Loucy (cell line): Measurements from ENCODE around the gene PNMA8C.

ENCODE experiments used
- H2AFZ ChIP-seq: fragments of 200-600 bp; sonication (generic); 2 replicates; pipeline ENCODE4 v1.6.0; 2016; ENCODE audit warnings: antibody characterized with exemption, mild to moderate bottlenecking, low read length, moderate library complexity
- H3F3A ChIP-seq: fragments of 200-600 bp; 2 replicates; pipeline ENCODE4 v1.6.0; 2016; ENCODE audit warnings: antibody characterized with exemption, low read depth, mild to moderate bottlenecking
- H3K27me3 ChIP-seq: fragments of 200-600 bp; sonication (generic); 2 replicates; pipeline ENCODE4 v1.6.1; 2014; ENCODE audit warnings: low read length, mild to moderate bottlenecking; ENCODE audit not compliant: insufficient read depth, poor library complexity, severe bottlenecking
- H3K36me3 ChIP-seq: fragments of 200-600 bp; sonication (generic); 2 replicates; pipeline ENCODE4 v1.6.1; 2016; ENCODE audit warnings: low read length; ENCODE audit not compliant: insufficient read depth
- H3K4me1 ChIP-seq: fragments of 200-600 bp; sonication (generic); 2 replicates; pipeline ENCODE4 v1.5.1; 2014; ENCODE audit warnings: low read length, mild to moderate bottlenecking; ENCODE audit not compliant: insufficient read depth, poor library complexity, severe bottlenecking
- H3K4me2 ChIP-seq: fragments of 200-600 bp; sonication (generic); 2 replicates; pipeline ENCODE4 v1.6.0; 2014; ENCODE audit warnings: antibody characterized with exemption, low read length, low read depth, mild to moderate bottlenecking; ENCODE audit not compliant: poor library complexity, severe bottlenecking
- H3K4me3 ChIP-seq: fragments of 200-600 bp; sonication (generic); 2 replicates; pipeline ENCODE4 v1.5.1; 2014; ENCODE audit warnings: low read length, mild to moderate bottlenecking, mixed read lengths; ENCODE audit not compliant: poor library complexity, severe bottlenecking
- H3K79me2 ChIP-seq: fragments of 200-600 bp; sonication (generic); 2 replicates; pipeline ENCODE4 v1.6.1; 2014; ENCODE audit warnings: low read length; ENCODE audit not compliant: insufficient read depth
- H3K9ac ChIP-seq: fragments of 200-600 bp; sonication (generic); 2 replicates; pipeline ENCODE4 v1.6.0; 2014; ENCODE audit warnings: mild to moderate bottlenecking, low read depth, low read length, moderate library complexity; ENCODE audit not compliant: poor library complexity, severe bottlenecking
- H3K9me2 ChIP-seq: fragments of 200-600 bp; sonication (generic); replicated peaks from 2 replicates; pipeline ENCODE4 v1.6.1; 2016; ENCODE audit warnings: low read depth, low read length, mixed read lengths
- H3K9me3 ChIP-seq: fragments of 200-600 bp; sonication (generic); 2 replicates; pipeline ENCODE4 v1.6.1; 2014; ENCODE audit warnings: mild to moderate bottlenecking, antibody characterized with exemption, low read length, low read depth; ENCODE audit not compliant: insufficient read depth
- H4K20me1 ChIP-seq: fragments of 200-600 bp; sonication (generic); 2 replicates; pipeline ENCODE4 v1.6.0; 2014; ENCODE audit warnings: antibody characterized with exemption, low read length, mild to moderate bottlenecking; ENCODE audit not compliant: insufficient read depth, poor library complexity, severe bottlenecking
- EZH2phosphoT487 ChIP-seq: fragments of 200-600 bp; IDR thresholded peaks from 2 replicates; pipeline ENCODE4 v1.6.1; 2018; ENCODE audit warnings: antibody characterized with exemption, mild to moderate bottlenecking, moderate library complexity, borderline replicate concordance
- TF ChIP-seq, protein P1 (sequence below): fragments of 200-600 bp; sonication (generic); conservative IDR thresholded peaks from 2 replicates; pipeline ENCODE4 v1.5.1; 2014; ENCODE audit warnings: mild to moderate bottlenecking, antibody characterized with exemption, low read length

PNMA8C gene

DNA sequence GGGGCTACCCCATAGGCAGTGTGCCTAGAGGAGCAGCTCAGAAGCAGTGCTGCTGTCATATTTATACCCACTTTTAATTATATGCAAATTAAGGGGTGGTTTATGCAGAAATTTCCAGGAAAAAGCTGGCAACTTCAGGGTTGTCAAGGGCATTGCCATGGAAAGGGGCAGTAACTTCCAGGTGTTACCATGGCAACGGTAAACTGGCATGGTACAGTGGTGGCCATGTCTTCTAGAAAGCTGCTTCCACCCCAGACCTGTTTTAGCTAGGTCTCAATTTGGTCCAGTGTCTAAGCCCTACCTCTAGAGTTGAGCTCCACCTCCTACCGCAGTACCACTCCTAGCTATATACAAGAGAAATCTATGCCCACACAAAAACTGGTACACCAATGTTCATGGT lies 31.3 kb upstream of the PNMA8C start:
- no peaks in the 10 kb centered on the region for H3K4me1 ChIP-seq
- no peak overlapping the region for H2AFZ ChIP-seq
- H3K4me3 ChIP-seq: no peak overlapping the region
- no peaks in the 10 kb centered on the region for H3K9me2 ChIP-seq
- TF ChIP-seq EZH2phosphoT487: no peak
- TF ChIP-seq, protein P1, sequence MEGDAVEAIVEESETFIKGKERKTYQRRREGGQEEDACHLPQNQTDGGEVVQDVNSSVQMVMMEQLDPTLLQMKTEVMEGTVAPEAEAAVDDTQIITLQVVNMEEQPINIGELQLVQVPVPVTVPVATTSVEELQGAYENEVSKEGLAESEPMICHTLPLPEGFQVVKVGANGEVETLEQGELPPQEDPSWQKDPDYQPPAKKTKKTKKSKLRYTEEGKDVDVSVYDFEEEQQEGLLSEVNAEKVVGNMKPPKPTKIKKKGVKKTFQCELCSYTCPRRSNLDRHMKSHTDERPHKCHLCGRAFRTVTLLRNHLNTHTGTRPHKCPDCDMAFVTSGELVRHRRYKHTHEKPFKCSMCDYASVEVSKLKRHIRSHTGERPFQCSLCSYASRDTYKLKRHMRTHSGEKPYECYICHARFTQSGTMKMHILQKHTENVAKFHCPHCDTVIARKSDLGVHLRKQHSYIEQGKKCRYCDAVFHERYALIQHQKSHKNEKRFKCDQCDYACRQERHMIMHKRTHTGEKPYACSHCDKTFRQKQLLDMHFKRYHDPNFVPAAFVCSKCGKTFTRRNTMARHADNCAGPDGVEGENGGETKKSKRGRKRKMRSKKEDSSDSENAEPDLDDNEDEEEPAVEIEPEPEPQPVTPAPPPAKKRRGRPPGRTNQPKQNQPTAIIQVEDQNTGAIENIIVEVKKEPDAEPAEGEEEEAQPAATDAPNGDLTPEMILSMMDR: no peak
- no peaks in the 10 kb centered on the region for H3K9me3 ChIP-seq
- no peaks in the 10 kb centered on the region for H4K20me1 ChIP-seq
- H3K36me3 ChIP-seq: no peaks in the 10 kb centered on the region
- H3K4me2 ChIP-seq: no peak overlapping the region
- H3F3A ChIP-seq: no peaks in the 10 kb centered on the region
- no peaks in the 10 kb centered on the region for H3K79me2 ChIP-seq
- H3K27me3 ChIP-seq: no peaks in the 10 kb centered on the region
- no peak overlapping the region for H3K9ac ChIP-seq

DNA sequence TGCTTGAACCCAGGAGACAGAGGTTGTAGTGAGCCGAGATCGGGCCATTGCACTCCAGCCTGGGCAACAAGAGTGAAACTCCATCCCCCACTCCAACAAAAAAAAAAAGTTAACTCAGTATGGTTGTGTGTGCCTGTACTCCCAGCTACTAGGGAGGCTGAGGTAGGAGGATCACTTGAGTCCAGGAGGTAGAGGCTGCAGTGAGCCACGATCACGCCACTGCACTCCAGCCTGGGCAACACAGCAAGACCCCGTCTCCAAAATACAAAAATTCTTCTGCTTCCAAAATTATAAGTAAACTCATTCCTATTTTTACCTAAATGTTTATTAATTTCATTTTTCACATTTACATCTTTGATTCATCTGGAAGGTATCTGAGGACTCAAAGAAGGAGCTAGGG lies 28.2 kb upstream of the PNMA8C start:
- no peaks in the 10 kb centered on the region for H3K36me3 ChIP-seq
- TF ChIP-seq, protein P1: no peak
- no peak for TF ChIP-seq EZH2phosphoT487
- no peak overlapping the region for H2AFZ ChIP-seq
- H3K27me3 ChIP-seq: no peaks in the 10 kb centered on the region
- H3K9me2 ChIP-seq: no peaks in the 10 kb centered on the region
- H3K79me2 ChIP-seq: no peaks in the 10 kb centered on the region
- no peak overlapping the region for H3K4me3 ChIP-seq
- H3K4me2 ChIP-seq: no peak overlapping the region
- H4K20me1 ChIP-seq: no peaks in the 10 kb centered on the region
- H3K4me1 ChIP-seq: no peaks in the 10 kb centered on the region
- H3F3A ChIP-seq: no peaks in the 10 kb centered on the region
- H3K9me3 ChIP-seq: no peaks in the 10 kb centered on the region
- no peak overlapping the region for H3K9ac ChIP-seq

DNA sequence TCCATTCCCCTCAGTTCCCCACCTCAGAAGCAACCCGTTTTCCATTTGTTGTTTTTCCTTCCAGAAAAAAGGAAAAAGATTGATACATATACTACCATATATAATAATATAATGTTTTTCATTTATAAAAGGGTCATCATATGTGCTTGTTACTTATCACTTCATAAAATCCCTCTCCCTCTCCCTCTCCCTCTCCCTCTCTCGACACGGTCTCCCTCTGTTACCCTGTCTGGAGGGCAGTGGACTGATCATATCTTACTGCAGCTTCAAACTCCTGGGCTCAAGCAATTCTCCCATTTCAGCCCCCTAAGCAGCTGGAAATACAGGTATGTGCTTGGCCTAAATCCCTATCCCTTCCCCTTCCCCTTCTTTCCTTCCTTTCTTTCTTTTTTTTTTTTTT lies 25.5 kb upstream of the PNMA8C start:
- H3K4me2 ChIP-seq: no peak overlapping the region
- no peak overlapping the region for H3K9ac ChIP-seq
- no peaks in the 10 kb centered on the region for H3F3A ChIP-seq
- no peaks in the 10 kb centered on the region for H3K36me3 ChIP-seq
- H3K9me3 ChIP-seq: no peaks in the 10 kb centered on the region
- H2AFZ ChIP-seq: no peak overlapping the region
- no peaks in the 10 kb centered on the region for H3K79me2 ChIP-seq
- no peaks in the 10 kb centered on the region for H3K9me2 ChIP-seq
- TF ChIP-seq EZH2phosphoT487: no peak
- TF ChIP-seq, protein P1: no peak
- no peak overlapping the region for H3K4me3 ChIP-seq
- H4K20me1 ChIP-seq: no peaks in the 10 kb centered on the region
- no peaks in the 10 kb centered on the region for H3K4me1 ChIP-seq
- no peaks in the 10 kb centered on the region for H3K27me3 ChIP-seq
